ENCODE measurements around the gene CAPZA1.

CAPZA1 gene

DNA sequence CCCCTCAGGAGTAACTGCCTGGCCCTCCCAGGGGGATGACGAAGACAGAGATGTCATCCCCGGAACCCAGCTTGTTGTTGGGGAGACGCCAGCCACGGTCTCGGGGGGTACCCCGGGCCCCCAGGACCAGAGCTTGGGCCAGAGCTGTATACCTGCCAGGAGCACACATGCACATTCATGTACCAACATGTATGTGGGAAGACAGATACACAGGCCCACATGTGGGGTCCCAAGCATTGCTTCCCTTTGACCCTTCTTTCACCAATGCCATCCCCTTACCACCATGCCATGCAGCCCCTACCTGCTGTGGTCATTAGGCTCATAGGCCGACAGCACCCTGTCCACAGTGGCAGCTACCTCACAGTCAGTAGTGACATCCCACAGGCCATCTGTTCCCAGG, 90.5 kb downstream of the CAPZA1 start:
- no peak overlapping the region for H3K4me3 ChIP-seq (ENCODE audit: low read depth, low read length)
- no peak for TF ChIP-seq CTCF (IDR thresholded peaks at IDR 0.05; ENCODE audit: insufficient read depth, low read depth, low read length, missing control alignments)
- no peak for DNase-seq (ENCODE audit: low read depth)

DNA sequence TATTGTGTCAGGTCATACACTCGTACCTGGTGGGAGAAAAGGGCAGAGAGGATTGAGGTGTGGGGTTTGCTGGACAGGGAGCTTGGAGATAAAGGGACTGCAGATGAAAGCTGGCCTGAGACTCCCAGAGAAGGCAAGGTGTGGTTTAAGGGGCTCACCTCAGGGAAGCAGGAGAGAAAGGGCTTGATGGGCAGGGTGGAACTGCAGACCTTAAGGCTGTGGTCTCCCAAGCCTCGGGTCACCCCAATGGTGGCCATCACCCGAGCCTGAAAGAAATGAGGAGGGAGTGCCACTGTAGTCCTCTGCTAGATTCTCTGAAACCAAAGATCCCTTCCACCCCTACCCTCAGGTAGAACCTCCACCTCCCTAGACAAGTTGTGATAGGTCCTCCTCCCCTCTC, 91.0 kb downstream of the CAPZA1 start:
- H3K4me3 ChIP-seq (ENCODE audit: low read depth, low read length): no peak overlapping the region
- no peak for TF ChIP-seq CTCF (IDR thresholded peaks at IDR 0.05; ENCODE audit: insufficient read depth, low read depth, low read length, missing control alignments)
- DNase-seq (ENCODE audit: low read depth): no peak

DNA sequence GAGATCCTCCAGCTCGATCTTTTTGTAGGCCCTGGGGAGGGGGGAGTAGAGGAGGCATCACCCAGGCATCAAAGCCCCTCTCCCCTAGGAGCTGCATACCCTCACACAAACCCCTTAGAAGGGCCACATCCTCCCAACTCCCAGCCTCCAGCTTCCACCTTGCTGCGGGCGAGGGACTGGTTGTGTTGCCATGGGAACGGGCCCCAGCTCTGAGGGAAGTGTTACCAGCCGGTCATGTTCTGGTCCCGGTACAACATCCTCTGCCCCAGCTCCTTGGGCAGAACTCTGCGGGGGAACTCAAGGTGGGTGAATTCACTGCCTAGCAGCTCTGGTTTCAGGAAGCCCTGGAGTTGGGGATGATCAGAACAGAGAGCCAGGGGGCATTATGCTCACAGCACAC, 91.4 kb downstream of the CAPZA1 start:
- no peak for TF ChIP-seq CTCF (IDR thresholded peaks at IDR 0.05; ENCODE audit: insufficient read depth, low read depth, low read length, missing control alignments)
- no peak for DNase-seq (ENCODE audit: low read depth)
- H3K4me3 ChIP-seq (ENCODE audit: low read depth, low read length): no peak overlapping the region

DNA sequence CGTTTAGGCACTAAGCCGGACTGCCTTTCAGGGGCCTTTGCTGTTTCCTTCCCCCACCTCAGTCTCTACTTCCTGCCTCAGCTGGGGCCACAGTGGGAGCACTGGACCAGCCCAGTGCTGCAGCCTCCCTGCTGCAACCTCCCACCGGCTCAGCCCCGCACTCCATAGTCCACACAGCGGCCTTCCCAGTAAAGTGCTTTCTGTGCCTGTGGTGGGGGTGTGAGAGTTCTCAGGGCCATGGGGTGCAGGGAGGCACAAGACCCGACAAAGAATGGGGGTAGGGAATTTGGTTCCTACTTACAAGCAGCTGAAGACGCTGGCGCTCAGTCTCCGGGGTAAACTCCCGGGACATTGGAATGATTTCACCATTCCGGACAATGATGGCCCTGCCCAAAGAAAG, 92.0 kb downstream of the CAPZA1 start:
- DNase-seq (ENCODE audit: low read depth): no peak
- no peak overlapping the region for H3K4me3 ChIP-seq (ENCODE audit: low read depth, low read length)
- TF ChIP-seq CTCF (IDR thresholded peaks at IDR 0.05; ENCODE audit: insufficient read depth, low read depth, low read length, missing control alignments): no peak

DNA sequence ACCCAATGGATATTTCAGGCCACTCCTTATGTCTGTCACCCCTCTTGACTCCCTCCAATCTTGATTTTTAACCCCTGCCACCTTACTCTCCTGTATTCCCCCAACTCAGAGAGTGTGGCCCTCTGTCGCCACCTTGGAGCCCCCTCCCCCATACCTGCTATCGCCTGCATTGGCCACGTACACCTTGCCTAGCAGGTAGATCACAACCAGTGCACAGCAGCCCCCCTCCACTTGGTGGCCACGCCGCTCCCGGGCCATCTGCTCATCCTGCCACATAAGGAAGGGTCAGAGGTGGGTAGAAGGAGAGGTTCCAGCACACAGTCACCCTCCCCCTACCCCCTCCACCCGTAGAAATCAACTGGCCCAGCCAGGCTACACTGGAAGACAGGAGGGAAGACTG, 92.6 kb downstream of the CAPZA1 start:
- DNase-seq (ENCODE audit: low read depth): no peak
- H3K4me3 ChIP-seq (ENCODE audit: low read depth, low read length): no peak overlapping the region
- no peak for TF ChIP-seq CTCF (IDR thresholded peaks at IDR 0.05; ENCODE audit: insufficient read depth, low read depth, low read length, missing control alignments)

DNA sequence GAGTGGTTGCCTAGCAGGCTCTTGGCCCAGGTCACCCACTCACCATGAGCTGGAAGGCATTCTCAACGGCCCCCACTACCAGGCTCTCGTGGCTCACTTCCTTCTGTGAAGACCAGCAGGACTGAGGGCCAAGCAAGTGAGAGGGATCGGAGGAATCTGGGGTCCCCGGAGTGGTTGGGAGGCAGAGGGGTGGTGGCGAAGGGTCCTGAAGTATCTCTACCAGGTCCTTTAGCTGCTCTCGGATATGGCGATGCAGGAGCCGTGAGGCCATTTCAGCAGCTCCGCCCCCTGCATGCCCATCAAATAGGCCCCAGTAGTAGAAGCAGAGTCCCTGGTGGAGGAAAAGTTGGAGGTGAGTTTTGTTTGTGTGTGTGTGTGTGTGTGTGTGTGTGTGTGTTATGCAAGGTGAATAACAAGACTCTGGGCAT, 93.1 kb downstream of the CAPZA1 start:
- TF ChIP-seq CTCF (IDR thresholded peaks at IDR 0.05; ENCODE audit: insufficient read depth, low read depth, low read length, missing control alignments): no peak
- DNase-seq (ENCODE audit: low read depth): no peak
- no peak overlapping the region for H3K4me3 ChIP-seq (ENCODE audit: low read depth, low read length)

- peak; percentile 60 for DNase-seq (ENCODE audit: low read depth)
- no peak for TF ChIP-seq CTCF (IDR thresholded peaks at IDR 0.05; ENCODE audit: insufficient read depth, low read depth, low read length, missing control alignments)
- peak overlapping the region; percentile 55 for H3K4me3 ChIP-seq (ENCODE audit: low read depth, low read length)
Measured at GRCh38 chr1:112713466-112714312, 94.1 kb downstream of the CAPZA1 start.
